CD4-positive, alpha-beta T cell treated with Interleukin-1 beta for 1 hour (primary cell): Measurements from ENCODE around the gene CGB3.

ENCODE experiments used
- DNase-seq, 2 donors: peaks; one replicate each; pipeline ENCODE4 v3.0.0-alpha.2; 2020 to 2022

CGB3 gene

DNA sequence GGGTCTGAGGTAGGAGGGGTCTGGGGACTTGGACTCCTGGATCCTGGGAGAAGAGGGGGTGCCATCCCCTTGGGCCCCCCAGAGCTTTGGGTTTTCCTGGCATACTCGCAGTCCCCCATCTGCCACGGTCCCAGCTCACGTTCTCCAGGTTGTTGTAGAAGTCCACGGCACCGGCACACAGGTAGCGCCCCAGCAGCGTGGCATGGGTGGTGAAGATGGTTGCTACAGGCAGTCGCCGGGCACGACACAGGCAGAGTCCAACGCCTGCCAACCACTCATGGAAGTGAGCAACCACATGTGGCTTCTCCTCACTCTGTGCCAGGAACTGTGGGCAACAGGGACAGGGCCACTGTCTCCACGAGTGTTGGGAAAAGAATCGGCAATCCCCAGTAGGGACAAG lies 38.4 kb downstream of the CGB3 start:
- no peak for DNase-seq

GRCh38 chr19:48982280-48982679 lies 41.9 kb downstream of the CGB3 start:
- DNase-seq = no peak

GRCh38 chr19:48977061-48977460 lies 47.1 kb downstream of the CGB3 start:
- no peak for DNase-seq

DNA sequence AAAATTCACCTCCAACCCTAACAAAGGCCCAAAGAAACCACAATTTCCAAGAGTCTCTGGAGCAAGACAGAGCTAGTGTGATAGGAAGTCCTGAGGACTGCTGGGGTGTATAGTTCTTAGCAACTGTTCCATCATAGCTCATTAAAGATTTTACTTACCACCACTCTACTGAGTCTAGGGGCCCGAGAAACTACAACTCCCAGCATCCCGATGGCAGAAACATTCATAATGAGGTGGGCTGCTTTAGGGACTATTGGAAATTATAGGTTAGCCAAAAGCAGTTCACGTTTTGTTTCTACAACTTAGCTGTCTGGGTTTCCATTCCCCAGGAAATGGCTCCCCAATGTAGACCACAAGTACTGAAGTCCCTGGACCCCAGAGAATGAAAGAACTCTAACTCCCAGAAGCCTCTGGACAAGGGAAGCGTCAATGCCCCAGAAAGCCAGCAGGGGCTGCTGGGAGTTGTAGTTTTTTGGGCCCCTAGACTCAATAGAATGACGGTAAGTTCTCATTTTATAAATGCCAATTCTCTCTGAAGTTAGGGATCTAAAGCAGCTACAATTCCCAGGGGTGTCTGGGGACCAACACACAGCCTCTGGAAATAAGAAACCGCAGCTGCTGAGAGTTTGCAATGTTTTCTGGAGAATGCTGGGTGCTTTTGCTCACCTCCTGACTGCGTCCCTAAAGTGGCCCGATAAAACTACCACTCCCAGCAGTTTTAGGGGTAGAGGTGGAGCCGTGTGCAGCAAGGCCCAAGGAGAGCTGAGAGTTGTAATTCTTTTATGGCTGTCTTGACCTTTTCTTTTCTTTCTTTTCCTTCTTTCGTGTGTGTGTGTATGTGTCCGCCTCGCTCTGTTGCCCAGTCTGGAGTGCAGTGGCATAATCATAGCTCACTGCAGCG lies 47.9 kb downstream of the CGB3 start:
- peak; percentile 44 to 58 for DNase-seq
